Neural cell (in vitro differentiated cells): Measurements from ENCODE around the gene CD37. TPM values are rescaled to one million over a fixed set of nuclear protein-coding genes. Genes with fewer than 3 reads are reported as not detected.

Experiments used
- H2AFZ ChIP-seq: fragments of 200-600, 300-800 bp; sonication (generic), shearing (Covaris generic); 2 replicates; pipeline ENCODE4 v1.6.0; 2014; ENCODE audit warnings: low read depth, mild to moderate bottlenecking, antibody characterized with exemption, low read length, moderate library complexity
- H3F3A ChIP-seq: fragments of 200-600 bp; shearing (Covaris generic); 2 replicates; pipeline ENCODE4 v1.6.1; 2016; ENCODE audit warnings: mild to moderate bottlenecking, moderate library complexity, mixed read lengths, antibody characterized with exemption, low read length; ENCODE audit not compliant: insufficient read depth, poor library complexity, severe bottlenecking
- H3K27ac ChIP-seq: fragments of 200-600, 300-800 bp; sonication (generic), shearing (Covaris generic); 2 replicates; pipeline ENCODE4 v1.5.1; 2014; ENCODE audit warnings: mild to moderate bottlenecking, low read length, moderate library complexity
- H3K27me3 ChIP-seq: fragments of 300-800, 200-600 bp; sonication (generic), shearing (Covaris generic); 2 replicates; pipeline ENCODE4 v1.6.0; 2014; ENCODE audit warnings: mild to moderate bottlenecking, low read depth, low read length, moderate library complexity; ENCODE audit not compliant: insufficient read depth
- H3K36me3 ChIP-seq: fragments of 300-800, 200-600 bp; sonication (generic), shearing (Covaris generic); 2 replicates; pipeline ENCODE4 v1.5.1; 2014; ENCODE audit warnings: mild to moderate bottlenecking, antibody characterized with exemption, low read length, moderate library complexity; ENCODE audit not compliant: insufficient read depth
- H3K4me2 ChIP-seq: fragments of 300-800, 200-600 bp; sonication (generic), shearing (Covaris generic); 2 replicates; pipeline ENCODE4 v1.6.0; 2014; ENCODE audit warnings: mild to moderate bottlenecking, low read length
- H3K4me3 ChIP-seq: fragments of 300-800, 200-600 bp; sonication (generic), shearing (Covaris generic); 2 replicates; pipeline ENCODE4 v1.5.1; 2014; ENCODE audit warnings: mild to moderate bottlenecking, low read length, moderate library complexity
- H3K79me2 ChIP-seq: fragments of 200-600 bp; shearing (Covaris generic); replicated peaks from 2 replicates; pipeline ENCODE4 v1.6.0; 2014; ENCODE audit warnings: mild to moderate bottlenecking, low read length, moderate library complexity; ENCODE audit not compliant: insufficient read depth
- H3K9ac ChIP-seq: fragments of 300-800, 200-600 bp; sonication (generic), shearing (Covaris generic); 2 replicates; pipeline ENCODE4 v1.6.1; 2016; ENCODE audit warnings: mild to moderate bottlenecking, low read length, mixed read lengths
- H3K9me2 ChIP-seq: fragments of 200-600 bp; shearing (Covaris generic); 2 replicates; pipeline ENCODE4 v1.6.1; 2016; ENCODE audit warnings: mild to moderate bottlenecking, low read length, mixed read lengths; ENCODE audit not compliant: insufficient read depth
- H3K9me3 ChIP-seq: fragments of 200-600, 300-800 bp; sonication (generic), shearing (Covaris generic); 2 replicates; pipeline ENCODE4 v1.6.1; 2016; ENCODE audit warnings: mild to moderate bottlenecking, mixed run types, low read length, moderate library complexity, mixed read lengths
- H4K20me1 ChIP-seq: fragments of 200-600 bp; shearing (Covaris generic); 2 replicates; pipeline ENCODE4 v1.6.1; 2016; ENCODE audit warnings: mild to moderate bottlenecking, mixed run types; ENCODE audit not compliant: insufficient read depth
- CTCF ChIP-seq: fragments of 450-650 bp; IDR thresholded peaks from 2 replicates; pipeline ENCODE4 v1.5.1; 2014; ENCODE audit warnings: antibody characterized with exemption, mild to moderate bottlenecking, moderate library complexity; ENCODE audit not compliant: poor library complexity, severe bottlenecking
- EP300 ChIP-seq: fragments of 450-650 bp; conservative IDR thresholded peaks from 2 replicates; pipeline ENCODE4 v1.6.1; 2014; ENCODE audit warnings: antibody characterized with exemption, mild to moderate bottlenecking, moderate library complexity; ENCODE audit not compliant: poor library complexity, severe bottlenecking
- EZH2 ChIP-seq: fragments of 200-600, 300-800 bp; shearing (Covaris generic), sonication (generic); IDR thresholded peaks from 2 replicates; pipeline ENCODE4 v1.6.1; 2014; ENCODE audit warnings: antibody characterized with exemption, low read length, borderline replicate concordance, mild to moderate bottlenecking; ENCODE audit not compliant: insufficient read depth, poor library complexity, severe bottlenecking
- MXI1 ChIP-seq: fragments of 450-650 bp; conservative IDR thresholded peaks from 2 replicates; pipeline ENCODE4 v1.6.1; 2014; ENCODE audit warnings: antibody characterized with exemption, mild to moderate bottlenecking; ENCODE audit not compliant: poor library complexity, severe bottlenecking
- POLR2AphosphoS5 ChIP-seq: IDR thresholded peaks from 2 replicates; pipeline ENCODE4 v1.6.1; 2012
- RAD21 ChIP-seq: fragments of 450-650 bp; conservative IDR thresholded peaks from 2 replicates; pipeline ENCODE4 v1.6.1; 2014; ENCODE audit warnings: antibody characterized with exemption, mild to moderate bottlenecking, moderate library complexity
- REST ChIP-seq: IDR thresholded peaks from 2 replicates; pipeline ENCODE4 v1.6.1; 2012; ENCODE audit warnings: borderline replicate concordance
- SMC3 ChIP-seq: fragments of 450-650 bp; conservative IDR thresholded peaks from 2 replicates; pipeline ENCODE4 v1.6.1; 2014; ENCODE audit warnings: antibody characterized with exemption, mild to moderate bottlenecking, moderate library complexity; ENCODE audit not compliant: poor library complexity
- TAF1 ChIP-seq: IDR thresholded peaks from 2 replicates; pipeline ENCODE4 v1.6.1; 2012; ENCODE audit warnings: low read depth
- polyA plus RNA-seq: library from polyadenylated mRNA; depleted of rRNA; stranded (reverse); fragments of >200 nt; gene quantifications from 2 replicates; pipeline ENCODE4 v1.2.3, GENCODE V29; 2014

CD37 gene
- polyA plus RNA-seq, 1 donor from 2014 or later: not detected

GRCh38 chr19:49333418-49333805 lies 1.8 kb upstream of the CD37 start:
- Histone ChIP-seq H3K9me3 (no peaks in the 10 kb centered on the region), H3K9ac (no peak overlapping the region), H3K27ac (no peak overlapping the region), H3K36me3 (no peaks in the 10 kb centered on the region), H2AFZ (no peak overlapping the region), H4K20me1 (no peaks in the 10 kb centered on the region), H3K27me3 (no peaks in the 10 kb centered on the region), H3K9me2 (no peaks in the 10 kb centered on the region), H3F3A (no peaks in the 10 kb centered on the region), H3K4me2 (no peak overlapping the region), H3K4me3 (no peak overlapping the region), H3K79me2 (no peaks in the 10 kb centered on the region)
- TF ChIP-seq SMC3 (no peak), EP300 (no peak), CTCF (no peak), POLR2AphosphoS5 (no peak), TAF1 (no peak), MXI1 (no peak), RAD21 (no peak), REST (no peak), EZH2 (no peak)

GRCh38 chr19:49333811-49334288 lies 1.4 kb upstream of the CD37 start:
- no peak overlapping the region for H2AFZ ChIP-seq
- no peaks in the 10 kb centered on the region for H3K79me2 ChIP-seq
- TF ChIP-seq REST (no peak), SMC3 (no peak), TAF1 (no peak), EZH2 (no peak), MXI1 (no peak), EP300 (no peak), RAD21 (no peak), POLR2AphosphoS5 (no peak), CTCF (no peak)
- no peaks in the 10 kb centered on the region for H3K9me2 ChIP-seq
- H3K36me3 ChIP-seq: no peaks in the 10 kb centered on the region
- H3K9me3 ChIP-seq: no peaks in the 10 kb centered on the region
- no peak overlapping the region for H3K4me3 ChIP-seq
- no peak overlapping the region for H3K4me2 ChIP-seq
- H3F3A ChIP-seq: no peaks in the 10 kb centered on the region
- no peaks in the 10 kb centered on the region for H3K27me3 ChIP-seq
- no peak overlapping the region for H3K9ac ChIP-seq
- H4K20me1 ChIP-seq: no peaks in the 10 kb centered on the region
- no peak overlapping the region for H3K27ac ChIP-seq
